GM18870 (cell line): ENCODE measurements around the gene FTCD.
"Not testable (repeated sequence)": the region's sequence is repeated elsewhere in the genome, so short reads cannot be mapped to it uniquely, and the experiment has no call there.

Source experiments
- ATAC-seq: cut with Tn5 transposase; IDR thresholded peaks from one replicate; pipeline ENCODE4 v1.9.1; 2021; ENCODE audit warnings: moderate library complexity; ENCODE audit not compliant: unreplicated experiment

Gene FTCD

DNA sequence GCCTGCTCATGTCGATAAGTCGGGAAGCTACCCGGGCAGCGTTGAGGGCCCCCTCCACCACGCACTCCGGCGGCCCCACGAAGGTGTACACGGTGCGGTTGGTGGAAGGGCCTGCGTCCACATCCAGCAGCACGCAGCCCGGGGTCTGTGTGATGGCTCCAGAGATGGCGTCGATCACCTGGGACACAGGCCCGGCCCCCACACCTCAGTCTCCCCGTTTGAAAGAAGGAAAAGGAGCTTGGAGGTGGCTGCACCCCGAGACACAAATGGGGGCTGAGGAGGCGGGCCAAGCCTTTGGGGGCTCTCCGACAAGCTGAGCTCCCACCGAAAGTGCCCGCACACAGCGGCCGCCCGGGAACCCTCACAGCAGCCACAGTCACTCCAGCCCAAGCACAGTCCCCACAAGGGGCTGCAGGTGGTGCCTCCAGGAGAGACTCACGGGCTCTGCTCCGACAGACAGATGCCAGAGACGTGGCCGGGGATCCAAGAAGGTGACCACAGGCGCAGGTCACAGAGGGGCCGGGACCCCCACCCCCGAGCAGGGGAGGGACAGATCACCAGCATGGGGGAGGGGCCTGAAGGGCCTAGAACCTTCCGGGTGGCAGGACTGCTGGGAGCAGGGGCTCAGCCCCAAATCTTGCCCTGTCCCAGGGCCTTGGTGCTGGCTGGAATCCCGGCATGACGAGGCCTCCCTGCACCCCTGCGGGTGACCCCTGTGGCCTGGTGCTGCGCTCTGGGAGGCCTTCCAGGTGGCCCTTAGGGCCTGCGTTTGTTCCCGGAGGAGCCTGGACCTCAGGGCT lies 1.0 kb downstream of the FTCD start:
- no peak for ATAC-seq

DNA sequence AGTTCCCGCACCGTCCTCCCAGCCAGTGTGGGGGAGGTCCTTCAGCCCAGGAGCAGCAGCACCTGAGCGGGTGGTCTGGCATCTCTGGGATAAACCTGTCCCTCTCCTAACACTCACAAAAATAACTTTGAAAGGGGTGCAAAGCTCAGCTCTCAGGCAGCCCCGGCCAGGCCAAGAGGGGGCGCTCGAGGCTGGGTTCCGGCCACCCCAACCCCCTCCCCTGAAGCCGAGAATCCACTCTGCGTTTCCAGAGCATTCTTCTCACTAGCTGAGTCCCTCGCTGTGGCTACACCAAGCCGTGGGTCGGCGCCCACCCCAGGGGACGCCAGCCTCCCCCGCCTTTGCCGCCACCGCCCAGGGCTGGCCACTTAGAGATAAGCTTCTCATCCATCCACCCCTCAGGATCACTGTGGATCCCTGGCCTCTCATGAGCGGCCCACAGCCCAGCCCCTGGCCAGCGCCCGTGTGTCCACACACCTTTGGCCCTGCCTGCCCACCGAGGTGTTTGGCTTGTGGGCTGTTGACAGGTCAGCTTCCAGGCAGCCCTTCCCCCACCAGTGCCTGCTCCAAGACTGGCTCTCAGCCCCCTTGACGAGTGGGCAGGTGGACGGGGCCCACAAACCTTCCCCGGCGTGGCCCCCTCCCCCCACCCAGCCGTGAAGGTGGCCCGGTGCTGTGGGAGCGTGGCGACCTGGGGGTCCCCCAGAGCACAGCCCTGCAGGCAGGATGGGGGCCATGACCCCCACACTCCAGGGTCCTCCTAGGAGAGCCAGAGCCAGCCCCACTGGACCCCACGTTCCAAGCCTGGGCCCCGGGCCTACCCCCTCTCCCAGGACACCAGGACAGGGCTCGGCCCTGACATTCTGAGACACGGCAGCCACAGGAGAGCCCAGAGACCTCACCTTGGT lies 1.9 kb downstream of the FTCD start:
- no peak for ATAC-seq

DNA sequence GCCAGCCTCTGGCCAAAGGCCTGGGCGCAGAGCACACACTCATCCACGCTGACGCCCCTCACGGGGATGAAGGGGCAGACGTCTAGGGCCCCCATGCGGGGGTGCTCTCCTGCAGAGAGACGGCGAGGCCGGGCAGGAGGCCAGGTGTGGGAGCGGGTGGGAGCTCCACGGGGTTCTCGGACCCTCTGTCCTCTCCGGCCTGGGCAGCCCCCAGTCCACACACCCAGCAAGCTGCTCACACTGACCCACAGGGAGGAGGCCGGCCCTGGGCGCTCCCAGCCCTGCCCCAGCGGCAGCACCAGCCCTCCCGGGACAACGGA lies 2.5 kb downstream of the FTCD start:
- ATAC-seq: no peak

DNA sequence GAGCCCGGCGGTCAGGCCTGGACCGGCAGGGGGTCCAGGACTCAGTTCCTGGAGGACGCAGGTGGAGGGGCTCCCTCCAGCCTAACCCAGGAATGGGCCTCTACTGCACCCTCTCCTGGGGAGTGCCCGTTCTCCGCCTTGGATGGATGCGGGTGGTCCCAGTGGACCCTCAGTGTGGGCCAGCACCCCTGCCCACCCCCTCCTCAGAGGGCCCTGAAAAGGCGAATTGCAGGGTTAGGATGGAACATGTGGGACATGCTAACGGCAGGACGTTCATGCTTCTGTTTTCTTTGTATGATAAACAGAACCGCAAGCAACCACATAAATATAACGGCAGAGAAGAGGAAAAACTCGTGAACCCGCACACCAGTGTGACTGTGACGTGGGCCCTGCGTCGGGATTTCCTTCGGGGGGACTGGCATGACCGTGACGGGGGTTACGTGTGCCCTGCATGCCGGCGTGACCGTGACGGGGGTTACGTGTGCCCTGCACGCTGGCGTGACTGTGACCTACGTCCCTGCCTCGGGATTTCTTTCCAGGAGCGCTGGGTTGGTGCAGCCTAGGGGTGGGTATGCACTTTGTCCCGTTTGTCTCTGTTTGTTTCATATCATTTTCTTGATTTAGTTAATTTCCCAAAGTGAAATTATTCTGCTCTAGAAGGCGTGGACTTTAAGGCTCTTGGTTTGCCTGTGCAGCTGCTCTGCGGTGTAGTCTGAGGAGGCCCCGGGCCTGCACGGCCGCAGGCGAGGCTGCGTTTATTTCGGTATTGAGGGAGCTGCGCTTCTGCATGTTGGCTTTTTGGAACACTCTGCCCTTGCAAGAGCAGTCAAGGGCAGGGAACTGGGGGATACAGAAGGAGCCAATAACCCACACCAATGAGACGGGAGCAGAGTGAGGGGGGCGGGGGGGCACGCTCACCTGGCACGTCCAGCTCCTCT lies 3.1 kb downstream of the FTCD start:
- ATAC-seq: no peak

DNA sequence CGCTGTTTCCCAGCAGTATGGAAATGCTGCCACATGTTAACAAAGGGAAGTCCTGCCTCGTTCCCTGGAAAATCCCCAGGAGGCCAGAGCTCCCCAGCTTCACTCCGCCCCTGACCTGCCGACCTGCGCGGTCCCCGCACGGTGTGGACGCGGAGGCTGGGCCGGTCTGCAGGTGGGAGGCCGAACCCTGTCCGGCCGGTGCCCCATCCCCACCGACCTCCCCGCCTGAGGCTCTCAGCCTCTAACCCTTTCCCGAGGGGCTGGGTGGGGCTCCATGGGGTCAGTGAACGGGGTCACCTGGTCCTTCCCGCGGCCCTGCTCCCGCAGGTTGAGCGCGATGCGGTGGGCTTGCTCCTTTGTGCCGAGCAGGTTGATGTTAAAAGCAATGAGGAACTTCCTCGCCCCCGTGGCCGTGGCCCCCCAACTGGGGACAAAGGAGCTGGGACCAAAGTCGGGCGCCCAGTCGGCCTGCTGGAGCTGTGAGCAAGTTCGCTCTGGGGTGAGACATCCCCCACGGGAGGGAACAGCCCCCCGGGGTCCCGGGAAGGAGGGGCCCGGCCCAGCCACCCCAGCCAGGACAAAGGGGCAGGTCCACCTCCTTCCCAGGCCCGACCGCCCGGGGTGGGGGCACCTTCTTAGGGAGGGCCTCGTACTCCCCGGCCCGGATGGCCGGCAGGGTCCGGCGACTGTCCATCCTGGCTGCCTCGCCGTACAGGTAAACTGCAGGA lies 4.0 kb downstream of the FTCD start:
- no peak for ATAC-seq

DNA sequence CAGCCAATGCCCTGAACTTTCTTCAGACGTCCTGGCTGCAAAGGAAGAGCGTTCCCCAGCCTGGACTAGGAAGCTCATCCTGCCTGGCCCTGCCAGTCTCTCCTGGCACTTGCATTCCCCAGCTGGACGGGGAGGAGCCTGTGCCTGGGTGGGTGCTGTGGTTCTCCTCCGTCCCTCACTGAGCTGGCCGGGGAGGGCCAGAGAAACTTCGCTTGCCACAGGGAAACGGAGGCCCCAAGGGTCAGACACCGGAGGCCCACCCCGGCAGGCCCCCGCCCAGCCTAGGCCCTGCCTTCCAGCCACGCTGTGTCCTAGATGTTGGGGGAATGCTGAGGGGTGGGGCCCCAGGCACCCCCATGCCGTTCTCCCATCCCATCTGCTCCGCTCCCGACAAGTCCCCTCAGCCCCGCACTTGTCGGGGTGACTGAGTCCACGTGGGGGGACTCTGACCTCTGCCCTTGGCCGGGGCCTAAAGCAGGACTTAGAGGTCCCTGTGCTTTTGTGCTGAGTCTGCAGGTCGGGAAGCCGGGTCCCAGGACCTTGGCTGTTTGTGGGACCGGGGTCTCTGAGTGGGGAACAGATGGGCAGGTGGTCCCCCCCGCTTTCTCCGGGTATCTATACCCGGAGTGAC lies 4.8 kb downstream of the FTCD start:
- no peak for ATAC-seq

DNA sequence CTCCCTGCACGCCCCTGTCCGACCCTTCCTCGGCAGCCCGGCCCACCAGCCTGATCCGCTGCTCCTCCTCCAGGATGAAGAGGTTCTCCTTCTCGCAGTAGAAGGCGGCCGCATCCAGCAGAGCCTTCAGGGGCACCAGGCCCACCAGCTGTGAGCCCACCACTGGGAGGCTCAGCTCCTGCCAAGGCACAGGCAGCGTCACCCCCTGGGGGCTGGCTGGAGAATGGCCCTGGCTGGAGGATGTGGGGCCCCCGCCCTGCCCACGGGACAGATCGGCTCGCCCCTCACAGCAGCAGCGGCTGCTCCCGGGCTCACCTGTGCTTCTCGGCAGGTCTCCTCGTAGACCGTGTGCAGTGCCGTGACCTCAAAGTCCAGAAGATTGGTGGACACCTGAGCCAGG lies 5.3 kb downstream of the FTCD start:
- no peak for ATAC-seq

DNA sequence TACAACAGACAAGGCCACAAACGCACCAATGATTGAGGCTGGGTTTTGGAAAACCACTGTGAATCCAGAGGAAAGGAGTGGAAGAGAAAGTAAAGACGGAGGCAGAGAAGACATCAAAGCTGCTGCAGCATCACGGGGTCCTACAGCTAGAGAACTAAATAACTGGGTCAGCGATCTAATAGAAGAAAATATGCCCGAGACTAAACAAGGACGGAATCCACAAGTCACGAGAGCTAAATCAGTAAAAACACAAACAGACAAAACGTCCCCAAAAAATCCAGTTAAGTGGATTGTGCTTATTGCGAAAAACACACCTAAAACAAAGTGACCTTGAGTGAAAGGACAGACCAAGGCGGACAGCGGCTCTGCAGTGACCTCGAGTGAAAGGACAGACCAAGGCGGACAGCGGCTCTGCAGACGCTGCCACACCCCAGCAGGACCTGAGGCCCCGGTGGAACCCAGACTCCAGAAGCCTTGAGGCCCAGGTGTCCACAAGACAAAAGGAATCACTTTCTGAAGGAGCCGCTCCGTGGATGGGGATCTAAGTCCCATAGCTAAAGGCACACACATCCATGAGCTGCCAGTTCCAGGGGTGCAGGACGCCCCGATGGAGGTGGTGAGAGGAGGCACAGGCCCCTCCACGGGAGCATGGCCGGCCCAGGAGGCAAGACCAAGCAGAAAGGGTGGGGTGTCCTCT lies 6.0 kb downstream of the FTCD start:
- no peak for ATAC-seq

DNA sequence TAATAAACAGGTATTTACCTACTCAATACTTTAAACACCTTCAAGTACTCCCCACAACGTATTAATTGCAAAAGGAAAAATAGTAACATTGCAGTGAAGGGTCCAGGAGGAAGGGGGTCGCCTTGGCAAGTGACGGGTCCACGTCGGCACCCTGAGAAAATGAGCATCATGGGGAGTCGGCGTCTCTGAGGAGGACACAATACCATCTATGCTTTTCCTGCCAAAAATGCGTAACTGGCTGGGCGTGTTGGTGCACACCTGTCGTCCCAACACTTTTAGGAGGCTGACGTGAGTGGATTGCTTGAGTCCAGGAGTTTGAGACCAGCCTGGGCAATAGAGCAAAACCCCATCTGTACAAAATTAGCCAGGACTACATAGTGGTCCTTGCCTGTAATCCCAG lies 7.3 kb downstream of the FTCD start:
- ATAC-seq: no peak

DNA sequence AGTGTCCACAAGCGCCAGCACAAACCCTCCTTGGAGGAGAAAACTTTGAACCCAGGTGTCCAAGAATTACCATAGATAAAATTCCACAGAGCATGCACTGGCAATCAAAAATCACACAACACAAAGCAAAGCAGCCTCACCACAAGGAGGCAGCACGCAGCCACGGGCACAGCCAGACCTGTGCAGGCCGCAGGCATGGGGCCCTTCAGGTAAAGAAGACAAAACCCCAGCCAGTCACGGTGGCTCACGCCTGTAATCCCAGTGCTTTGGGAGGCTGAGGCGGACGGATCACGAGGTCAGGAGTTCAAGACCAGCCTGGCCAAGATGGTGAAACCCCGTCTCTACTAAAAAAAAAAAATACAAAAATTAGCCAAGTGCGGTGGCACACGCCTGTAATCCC lies 8.0 kb downstream of the FTCD start:
- ATAC-seq: not testable (repeated sequence)

DNA sequence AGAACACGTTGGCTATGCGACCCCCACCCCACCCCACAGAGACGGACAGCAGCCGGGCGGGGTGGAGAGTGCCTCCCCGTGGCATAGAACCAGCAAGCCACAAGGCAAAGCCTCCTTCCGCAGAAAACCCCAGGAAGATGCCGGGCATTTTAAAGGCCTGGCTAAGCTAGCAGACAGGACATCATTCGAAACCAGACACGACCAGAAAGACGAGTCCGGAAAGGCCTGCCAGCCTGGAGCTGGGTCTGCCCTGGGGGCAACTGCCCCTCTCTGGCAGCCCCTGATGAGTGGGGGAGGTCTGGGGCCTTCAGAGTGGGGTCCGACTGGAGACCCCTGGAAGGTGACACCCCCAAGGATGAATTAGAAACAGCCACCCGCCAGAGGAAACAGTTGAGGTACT lies 8.5 kb downstream of the FTCD start:
- no peak for ATAC-seq

DNA sequence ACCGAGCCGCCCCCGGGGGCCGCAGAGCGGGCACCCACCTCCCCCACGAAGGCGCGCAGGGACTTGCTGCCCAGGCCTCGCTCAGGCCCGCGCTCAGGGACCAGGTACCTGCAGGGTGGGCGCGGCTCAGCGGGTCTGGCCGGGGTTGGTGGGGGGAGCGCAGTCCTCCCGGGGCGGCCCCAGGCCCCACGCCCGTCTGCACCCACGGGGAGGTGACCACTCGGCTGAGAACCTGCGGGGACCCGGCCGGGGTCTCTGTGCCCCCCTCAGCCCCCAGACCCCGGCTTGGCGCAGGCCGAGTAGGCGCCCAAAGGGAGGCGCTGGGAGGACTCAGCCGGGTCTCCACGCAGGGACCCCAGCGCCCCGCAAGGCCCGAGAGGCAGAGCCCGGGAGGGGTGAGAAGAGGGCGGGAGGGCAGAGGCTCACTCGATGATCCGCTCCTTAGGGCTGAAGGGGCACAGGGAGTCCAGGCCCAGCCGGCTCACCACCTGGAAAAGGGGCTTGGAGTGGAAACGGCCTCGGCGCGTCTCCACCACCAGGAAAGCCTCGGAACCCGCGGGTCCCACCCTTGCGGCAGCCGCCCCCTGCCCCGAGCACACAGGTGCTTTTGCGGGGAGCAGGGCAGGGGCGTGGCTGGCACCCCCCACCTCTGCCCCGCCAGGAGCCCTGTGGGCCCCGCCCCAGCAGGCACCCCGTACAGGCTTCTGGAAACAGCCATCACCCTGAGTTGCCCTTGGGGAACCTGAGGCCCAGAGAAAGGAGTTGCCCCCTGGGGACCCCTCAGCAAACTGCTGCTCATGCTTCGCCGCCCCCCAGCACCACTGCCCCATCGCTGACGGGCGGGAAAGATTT lies 9.3 kb downstream of the FTCD start:
- ATAC-seq: no peak

DNA sequence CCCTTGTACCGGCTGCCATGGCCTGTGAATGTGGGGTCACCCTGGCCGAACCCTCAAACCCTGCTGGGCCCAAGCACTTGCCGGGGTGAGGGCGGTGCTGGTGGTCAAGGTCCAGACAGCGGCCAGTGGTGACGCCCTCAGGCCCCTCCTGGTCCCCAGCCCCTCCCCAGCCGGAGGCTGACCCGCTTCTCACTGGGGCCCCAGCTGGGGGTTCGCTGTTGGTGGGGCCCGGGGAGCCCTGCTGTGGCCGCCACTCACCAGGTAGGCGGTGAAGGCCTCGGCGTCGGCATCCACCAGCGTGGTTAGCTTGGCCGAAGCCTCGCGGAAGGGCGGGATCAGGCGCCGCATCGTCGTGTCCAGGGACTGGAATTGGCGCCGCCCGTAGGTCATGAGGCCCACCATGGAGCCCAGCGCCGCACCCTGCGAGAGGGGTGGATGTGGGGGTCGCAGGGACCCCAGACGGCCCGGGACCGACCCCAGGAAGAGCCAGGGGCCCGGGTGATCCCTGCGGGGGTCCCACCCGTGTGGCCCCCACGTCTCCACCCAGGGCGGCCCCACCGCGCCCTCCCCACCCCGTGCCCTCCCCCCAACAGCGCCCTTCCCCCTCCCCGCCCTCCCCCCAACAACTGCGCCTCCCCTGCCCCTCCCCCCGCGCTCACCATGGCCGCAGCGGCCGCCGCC lies 10.1 kb downstream of the FTCD start:
- no peak for ATAC-seq

DNA sequence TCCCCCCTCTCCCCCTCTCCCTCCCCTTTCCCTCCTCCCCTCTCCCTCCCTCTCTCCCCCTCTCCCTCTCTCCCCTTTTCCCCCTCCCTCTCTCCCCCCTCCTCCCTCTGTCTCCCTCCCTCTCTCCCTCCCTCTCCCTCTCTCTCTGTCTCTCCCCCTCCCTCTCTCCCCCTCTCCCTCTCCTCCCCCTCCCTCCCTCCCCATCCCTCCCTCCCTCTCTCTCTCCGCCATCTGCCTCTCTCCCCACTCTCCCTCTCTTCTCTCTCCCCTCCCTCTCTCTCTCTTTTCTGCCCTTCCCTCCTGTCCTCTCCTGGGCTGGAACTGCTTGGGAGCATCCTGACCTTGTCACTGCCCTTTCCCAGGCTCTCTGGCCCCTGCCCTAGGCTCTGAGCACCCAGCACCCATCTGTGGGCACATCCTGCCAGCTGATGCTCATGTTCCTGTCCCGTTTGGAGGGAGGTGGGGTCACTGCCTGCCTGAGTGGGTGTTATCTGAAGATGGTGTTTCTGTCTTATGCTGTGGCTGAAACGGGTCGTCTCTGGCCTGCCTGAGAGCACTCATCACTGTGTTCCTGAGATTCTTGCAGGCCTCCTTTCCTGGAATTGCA lies 10.8 kb downstream of the FTCD start:
- ATAC-seq: no peak

DNA sequence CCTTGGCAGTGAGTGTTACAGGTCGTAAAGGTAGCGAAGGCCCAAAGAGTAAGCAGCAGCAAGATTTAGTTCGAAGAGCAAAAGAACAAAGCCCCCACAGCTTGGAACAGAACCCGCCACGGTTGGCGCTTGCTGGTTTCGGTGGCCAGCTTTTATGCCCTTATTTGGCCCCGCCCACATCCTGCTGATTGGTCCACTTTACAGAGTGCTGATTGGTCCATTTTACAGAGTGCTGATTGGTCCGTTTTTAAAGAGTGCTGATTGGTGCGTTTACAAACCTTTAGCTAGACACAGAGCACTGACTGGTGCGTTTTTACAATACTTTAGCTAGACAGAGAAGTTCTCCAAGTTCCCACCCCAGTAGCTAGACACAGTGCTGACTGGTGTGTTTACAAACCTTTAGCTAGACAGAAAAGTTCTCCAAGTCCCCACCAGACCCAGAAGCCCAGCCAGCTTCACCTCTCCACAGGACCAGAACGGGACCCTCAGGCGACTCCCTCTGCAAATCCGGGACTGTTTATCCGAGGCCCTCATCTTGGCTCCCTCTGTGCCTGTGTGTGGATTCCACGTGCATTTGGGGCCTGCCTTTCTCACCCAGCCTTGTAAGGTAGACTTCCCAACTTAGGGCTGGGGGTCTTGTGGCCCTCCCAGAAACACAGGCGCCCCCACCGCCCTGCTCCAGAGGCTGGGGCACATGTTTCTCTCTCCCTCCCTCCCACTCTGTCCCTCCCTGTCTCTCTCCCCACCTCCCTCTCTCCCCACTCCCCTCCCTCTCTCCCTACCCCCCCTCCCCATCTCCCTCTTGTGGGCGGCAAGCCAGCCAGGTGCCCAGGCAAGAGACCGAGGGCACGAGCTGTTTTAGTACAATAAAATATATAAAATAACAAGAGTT lies 12.6 kb downstream of the FTCD start:
- no peak for ATAC-seq

DNA sequence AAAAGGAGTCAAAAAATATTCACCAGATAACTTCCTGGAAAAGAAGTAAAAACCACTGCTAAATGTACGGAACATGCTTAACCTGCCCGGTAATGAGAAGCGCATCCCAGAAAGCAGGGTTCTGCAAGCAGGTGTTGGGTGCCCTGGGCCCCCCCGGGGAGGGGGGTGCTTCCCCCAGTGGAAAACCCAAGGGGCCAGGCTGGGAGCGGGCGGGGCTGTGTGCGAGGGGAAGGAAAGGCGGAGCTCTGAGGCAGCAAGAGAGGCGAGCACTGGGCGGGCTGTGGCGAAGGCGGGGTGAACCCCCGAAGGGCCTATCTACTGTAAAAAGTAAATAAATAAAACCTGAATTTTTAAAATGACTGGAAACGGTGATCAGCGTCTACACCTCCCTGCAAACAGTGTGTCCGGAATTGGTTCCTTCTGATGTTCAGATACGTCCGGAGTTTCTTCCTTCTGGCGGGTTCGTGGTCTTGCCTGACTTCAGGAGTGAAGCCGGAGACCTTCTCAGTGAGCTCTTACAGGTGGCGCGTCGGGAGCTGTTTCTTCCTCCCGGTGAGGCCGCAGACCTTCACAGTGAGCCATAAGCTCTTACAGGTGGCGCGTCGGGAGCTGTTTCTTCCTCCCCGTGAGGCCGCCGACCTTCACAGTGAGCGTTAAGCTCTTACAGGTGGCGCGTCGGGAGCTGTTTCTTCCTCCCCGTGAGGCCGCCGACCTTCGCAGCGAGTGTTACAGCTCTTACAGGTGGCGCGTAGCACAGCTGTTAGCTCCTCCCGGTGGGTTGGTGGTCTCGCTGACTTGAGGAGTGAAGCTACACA lies 13.4 kb downstream of the FTCD start:
- ATAC-seq: no peak
